Femur (tissue), 1 donor: ENCODE results near the gene HOXA11.

Source experiments
- DNase-seq: peaks from one replicate; pipeline ENCODE4 v3.0.0-alpha.2; 2017

The HOXA11 gene

GRCh38 chr7:27185013-27185853 is at the start of gene HOXA11:
TSS of gene HOXA11 (minus strand) at chr7:27185232. CDS start at chr7:27185144, 88 bp downstream.
- DNase-seq: peak; percentile 85

- DNase-seq: peak; percentile 2
These were observed 44.4 kb upstream of the HOXA11 start for GRCh38 chr7:27229448-27229847.

GRCh38 chr7:27224983-27225934 is 40.2 kb upstream of the HOXA11 start:
- DNase-seq: peak; percentile 30

- DNase-seq: no peak
These were observed 39.0 kb upstream of the HOXA11 start for GRCh38 chr7:27223941-27224575.

DNA sequence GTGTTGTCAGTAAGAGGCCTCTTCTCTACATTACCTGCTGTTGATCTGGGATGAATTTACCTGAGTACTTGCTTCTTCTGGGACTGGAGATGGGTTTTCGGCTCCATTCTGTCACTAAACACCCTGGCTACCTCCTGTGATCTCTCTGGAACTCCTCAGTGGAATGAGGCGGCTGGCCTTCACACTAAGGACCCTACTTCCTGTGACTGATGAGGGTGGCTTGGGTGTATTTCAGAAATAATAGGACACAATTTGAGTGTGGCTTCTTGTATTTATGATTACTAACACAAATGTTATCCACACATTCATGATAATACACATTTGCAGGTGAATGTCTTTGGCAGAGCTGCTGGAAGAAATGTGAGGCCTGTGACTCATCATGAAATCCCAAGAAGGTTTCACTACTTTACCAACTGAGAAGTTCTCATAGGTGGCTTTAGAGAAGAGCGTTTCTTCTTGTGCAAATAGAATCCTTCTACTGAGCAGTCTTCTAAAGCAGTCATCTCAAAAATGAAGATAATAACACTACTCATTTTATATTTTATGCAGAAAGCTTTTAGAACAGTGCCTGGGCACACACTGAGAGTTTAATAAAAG is 36.3 kb upstream of the HOXA11 start:
- peak; percentile 2 for DNase-seq

DNA sequence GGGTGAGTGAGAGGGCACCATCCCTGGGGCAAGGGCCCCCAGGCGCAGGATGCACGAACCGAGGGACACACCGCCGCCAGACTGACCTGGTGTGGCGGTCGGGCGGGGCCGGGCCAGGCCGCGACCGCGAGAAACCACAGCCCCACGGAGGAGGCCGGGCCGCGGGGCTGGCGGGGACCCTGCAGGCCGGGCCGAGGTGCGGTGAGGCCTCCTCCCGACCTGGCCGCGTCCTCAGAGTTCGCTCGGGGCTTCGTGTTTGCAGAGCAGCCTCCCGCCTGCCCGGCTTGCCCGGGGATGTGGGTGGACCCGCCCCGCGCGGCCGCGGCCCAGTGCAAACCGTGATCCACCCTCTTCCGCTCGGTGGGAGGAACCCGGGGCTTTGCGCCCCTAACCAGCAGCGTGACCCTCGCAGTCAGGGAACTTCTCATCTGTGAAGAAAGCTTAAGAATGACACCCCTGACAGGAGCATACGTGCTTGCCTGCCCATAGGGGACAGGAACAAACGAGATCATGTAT is 35.5 kb upstream of the HOXA11 start:
- peak; percentile 13 for DNase-seq

GRCh38 chr7:27219821-27220220 is 34.8 kb upstream of the HOXA11 start:
- peak; percentile 12 for DNase-seq

DNA sequence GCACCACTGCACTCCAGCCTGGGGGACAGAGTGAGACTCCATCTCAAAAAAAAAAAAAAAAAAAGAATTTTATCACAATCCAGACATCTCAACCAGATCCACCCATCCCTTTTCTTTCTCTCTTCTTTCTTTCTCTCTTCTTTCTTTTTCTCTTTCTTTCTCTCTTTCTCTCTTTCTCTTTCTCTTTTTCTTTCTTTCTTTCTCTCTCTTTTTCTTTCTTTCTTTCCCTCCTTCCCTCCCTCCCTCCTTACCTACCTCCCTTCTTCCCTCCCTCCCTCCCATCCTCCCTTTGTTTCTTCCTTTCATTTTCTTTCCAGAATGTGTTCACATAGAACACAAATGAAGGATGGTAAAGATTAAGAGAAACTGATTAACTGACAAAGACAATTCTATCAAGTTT is 32.9 kb upstream of the HOXA11 start:
- DNase-seq: no peak

DNA sequence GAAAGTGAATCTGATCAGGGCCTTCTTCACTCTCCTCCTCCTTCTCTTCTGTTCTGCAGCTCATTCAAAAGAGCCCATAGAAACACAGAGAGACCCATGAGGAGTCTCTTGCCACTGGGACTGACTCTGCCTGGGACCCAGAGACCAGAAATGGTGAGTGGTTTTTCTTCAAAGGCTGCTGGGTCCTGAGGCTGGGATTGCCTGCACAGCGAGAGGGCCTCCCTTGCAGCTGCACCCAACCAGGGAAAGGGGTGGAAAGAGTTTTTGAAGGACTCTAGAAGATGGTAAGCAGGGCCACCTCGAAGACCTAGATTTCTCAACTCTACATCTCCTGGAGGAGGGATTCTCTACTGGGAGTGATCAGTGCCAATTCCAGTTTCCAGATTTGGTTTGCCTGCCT is 30.3 kb upstream of the HOXA11 start:
- no peak for DNase-seq

DNA sequence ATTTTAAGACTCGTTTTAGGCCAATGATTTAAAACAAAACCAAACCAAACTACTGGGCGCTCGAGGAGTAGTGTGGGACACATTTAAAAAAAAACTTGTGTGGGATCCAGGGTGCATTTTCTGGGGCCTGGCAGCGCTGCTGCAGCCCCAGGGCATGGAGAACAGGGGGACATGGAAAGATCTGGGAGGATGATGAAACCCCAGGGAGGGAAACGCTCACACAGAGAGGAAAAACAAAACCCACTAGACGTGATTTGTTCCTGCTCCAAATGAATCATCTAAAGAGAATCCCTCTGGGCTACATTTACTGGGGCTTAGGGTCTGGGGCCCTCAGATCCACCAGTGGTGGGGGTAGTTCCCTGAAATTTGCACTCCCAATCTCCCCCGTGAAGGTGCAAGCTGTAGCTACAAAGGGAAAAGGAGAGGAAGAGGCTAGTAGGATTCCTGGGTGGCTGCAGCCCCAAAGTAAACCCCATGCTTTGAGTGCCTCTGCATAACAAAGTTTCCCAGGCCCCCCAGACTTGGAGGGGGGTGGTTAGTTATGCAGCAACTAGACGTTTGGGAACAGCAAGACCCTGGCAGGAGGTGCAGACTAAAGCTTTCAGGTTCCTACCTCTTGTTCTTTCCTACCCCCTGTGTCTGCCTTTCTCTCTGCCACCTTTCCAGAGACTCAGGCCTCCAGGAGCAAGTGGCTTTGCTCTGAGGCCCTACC is 29.4 kb upstream of the HOXA11 start:
- DNase-seq: no peak

- no peak for DNase-seq
These were observed 28.6 kb upstream of the HOXA11 start for GRCh38 chr7:27213433-27214238.

DNA sequence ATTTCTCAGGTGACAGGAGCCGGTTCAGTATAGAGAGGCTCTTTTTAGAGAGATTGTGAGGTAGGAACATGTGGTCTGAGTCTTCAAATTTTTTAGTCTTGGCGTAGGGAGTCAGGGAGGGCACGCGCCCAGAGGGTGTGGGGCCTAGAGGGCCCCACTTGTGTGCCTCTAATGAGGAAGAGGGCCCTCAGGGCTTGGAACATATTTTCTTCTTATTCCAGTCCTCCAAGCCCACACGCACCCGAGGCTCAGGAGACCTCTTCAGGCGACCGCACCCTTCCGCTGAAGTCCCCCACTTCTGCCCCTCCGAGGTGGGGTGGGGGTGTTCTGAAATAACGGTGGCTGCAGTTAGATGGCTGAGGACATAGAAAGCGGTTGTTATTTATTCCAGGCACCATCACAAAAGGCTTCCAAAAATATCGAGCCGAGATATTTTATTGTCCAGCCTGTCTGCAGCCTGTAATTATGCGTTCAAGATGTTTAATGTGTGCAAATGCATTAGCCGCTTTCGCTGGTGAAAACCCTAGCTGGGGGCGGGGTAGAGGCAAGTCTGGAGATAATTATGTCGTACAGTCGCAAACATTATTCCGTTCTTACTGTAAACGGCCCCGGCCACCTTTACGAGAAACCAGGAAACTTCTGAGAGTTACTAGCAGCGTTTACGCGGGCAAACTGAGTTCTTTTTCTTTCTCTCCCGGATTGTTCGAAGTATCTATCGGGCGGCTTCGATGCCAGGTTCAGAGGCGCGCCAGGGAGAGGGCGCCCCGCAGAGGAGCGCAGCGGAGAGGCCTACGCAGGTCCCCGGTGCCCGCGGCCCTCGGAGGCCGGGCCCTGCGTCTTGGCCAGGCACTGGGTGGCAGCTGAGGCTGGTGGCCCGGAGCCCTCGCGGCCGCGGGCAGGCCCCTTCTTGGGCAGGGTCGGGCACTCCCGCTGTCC is 27.7 kb upstream of the HOXA11 start:
- DNase-seq: no peak

GRCh38 chr7:27211764-27212204 is 26.8 kb upstream of the HOXA11 start:
- DNase-seq: no peak

DNA sequence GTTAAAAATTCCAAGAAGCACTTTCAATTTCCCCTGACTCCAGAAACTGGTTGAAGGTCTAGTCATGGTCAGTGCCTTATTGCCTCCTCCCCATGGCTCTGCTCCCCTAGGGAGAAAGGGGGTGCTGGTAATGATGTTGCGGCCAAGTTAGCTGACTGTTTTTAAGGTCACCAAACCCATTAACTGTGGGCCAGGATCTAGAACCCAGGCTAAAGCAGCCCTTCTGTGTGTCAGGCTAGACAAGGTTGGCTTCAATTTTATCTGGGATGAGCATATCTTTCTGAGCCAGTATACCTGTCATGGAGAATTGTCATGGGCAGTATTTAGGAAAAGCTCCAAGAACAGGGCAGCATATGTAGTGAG is 26.0 kb upstream of the HOXA11 start:
- DNase-seq: no peak

GRCh38 chr7:27210441-27211083 is 25.5 kb upstream of the HOXA11 start:
- no peak for DNase-seq

- no peak for DNase-seq
These were observed 25.0 kb upstream of the HOXA11 start for GRCh38 chr7:27209933-27210440.

- DNase-seq: no peak
These were observed 24.0 kb upstream of the HOXA11 start for GRCh38 chr7:27208998-27209397.

- no peak for DNase-seq
These were observed 22.4 kb upstream of the HOXA11 start for GRCh38 chr7:27207348-27207985.
